HTR-8/SVneo (cell line): ENCODE measurements around the gene FNDC11.
"Not testable (repeated sequence)": the region's sequence is repeated elsewhere in the genome, so short reads cannot be mapped to it uniquely, and the experiment has no call there.

Experiments used
- DNase-seq: peaks from one replicate; pipeline ENCODE4 v3.0.0; 2011; ENCODE audit warnings: low spot score, mixed read lengths; ENCODE audit not compliant: insufficient read length
- FAIRE-seq: peaks from 2 replicates; lab custom pipeline; 2011; peaks lifted over from hg19 to GRCh38; lab: Jason Lieb, UNC

Gene FNDC11

DNA sequence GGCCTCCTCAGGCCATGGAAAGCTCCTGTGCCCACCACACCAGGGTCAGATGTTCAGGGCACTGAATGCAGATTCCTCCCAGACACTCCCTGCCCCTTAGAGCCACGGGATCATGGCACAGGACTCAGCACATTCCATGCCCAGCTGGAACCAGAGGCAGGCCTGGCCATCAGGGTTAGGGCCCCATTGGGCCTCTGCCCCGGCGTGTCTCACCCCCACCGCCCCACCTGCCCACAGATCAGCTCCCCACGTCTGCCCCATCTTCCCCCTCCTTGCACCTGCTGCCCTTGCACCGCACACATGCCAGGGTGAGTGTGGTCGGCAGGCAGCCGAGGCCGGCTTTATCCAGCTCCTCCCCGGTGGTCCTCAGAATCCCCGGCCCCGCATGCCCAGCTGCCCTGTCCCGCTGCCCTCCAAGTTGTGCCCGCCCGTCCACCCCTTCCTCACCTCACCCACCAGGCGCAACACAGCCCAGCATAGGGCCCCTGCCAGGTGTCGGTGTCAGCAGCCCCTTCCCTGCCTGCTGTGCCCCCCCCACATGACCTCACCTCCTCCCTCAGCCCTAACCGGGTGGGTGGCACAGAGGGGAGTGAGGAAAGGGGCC lies 4.2 kb upstream of the FNDC11 start:
- FAIRE-seq (peak; percentile 13), DNase-seq (no peak)

DNA sequence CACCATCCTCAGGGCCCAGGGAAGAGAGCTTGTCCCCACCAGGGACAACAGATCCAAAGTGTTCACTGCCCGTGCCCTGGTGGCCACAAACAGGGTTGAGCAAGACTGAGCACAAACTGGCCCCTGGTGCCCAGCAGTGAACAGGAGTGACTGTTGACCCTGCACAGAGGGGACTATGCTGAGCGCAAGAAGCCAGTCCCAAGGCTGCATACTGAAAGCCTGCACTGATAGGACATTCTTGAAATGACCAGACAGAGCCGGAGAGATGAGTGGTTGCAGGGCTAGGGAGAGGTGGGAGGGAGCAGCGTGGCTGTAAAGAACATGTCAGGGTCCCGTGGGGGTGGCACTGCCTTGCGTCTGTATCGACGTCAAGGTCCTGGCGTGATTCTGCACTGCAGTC lies 2.9 kb upstream of the FNDC11 start:
- no peak for DNase-seq
- FAIRE-seq: peak; percentile 80

DNA sequence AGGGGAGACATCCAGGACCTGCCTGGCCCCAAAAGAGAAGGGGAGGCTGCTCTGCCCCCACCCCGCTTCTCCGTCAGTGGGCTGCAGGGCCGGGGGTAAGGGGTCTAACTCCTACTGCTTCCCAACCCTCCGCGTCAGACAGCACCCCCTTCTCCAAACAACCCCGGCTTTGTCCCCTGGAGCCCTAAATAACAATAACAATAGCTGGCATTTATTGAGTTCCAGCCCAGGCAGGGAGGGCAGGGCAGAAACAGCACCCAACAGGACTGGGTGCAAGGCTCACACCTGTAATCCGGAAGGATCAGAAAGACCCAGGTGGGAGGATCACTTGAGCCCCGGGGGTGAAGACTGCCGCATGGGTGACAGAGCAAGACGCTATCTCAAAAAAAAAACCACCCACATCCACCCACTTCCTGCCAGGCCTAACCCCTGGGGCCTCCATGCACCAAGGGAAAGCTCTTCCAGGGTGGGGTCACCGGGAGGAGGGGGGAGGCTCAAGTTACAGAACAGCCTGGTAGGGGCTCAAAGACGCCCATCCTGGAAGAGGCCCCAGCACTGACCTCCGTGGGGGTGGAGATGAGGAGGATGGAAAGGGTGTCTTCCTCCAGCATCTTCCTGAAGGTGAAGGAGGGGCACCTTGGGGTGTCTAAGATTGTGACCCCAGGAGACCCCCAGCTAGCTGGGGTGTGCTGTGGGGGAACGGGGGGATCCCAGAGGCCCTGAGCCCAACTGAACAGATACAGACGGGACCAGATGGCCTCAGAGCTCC lies 1.3 kb upstream of the FNDC11 start:
- DNase-seq (no peak), FAIRE-seq (peak; percentile 77)

DNA sequence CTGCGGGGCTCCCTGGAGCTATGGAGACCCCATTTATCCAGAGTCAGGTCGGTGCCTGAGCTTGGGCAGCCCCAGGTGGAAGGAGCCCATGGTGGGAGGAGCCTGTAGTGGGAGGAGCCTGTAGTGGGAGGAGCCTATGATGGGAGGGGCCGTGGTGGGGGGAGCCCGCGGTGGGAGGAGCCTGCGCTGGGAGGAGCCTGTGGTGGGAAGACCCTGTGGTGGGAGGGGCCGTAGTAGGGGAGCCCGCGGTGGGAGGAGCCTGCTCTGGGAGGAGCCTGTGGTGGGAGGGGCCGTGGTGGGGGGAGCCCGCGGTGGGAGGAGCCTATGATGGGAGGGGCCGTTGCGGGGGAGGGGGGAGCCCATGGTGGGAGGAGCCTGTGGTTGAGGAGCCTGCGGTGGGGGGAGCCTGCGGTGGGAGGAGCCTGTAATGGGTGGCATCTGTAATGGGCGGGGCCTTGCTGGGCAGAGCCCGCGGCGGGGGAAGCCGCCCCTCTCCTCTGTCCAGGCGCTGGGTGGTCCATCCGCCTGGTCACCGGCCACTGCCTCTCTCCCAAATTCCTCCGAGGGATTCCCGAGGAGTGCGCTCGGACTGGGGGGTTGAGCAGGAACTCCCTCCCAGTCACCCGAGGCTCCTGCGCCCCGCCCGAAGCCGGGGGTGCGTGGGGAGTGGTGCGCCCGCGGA lies 567 bp upstream of the FNDC11 start:
- DNase-seq (no peak), FAIRE-seq (peak; percentile 86)

DNA sequence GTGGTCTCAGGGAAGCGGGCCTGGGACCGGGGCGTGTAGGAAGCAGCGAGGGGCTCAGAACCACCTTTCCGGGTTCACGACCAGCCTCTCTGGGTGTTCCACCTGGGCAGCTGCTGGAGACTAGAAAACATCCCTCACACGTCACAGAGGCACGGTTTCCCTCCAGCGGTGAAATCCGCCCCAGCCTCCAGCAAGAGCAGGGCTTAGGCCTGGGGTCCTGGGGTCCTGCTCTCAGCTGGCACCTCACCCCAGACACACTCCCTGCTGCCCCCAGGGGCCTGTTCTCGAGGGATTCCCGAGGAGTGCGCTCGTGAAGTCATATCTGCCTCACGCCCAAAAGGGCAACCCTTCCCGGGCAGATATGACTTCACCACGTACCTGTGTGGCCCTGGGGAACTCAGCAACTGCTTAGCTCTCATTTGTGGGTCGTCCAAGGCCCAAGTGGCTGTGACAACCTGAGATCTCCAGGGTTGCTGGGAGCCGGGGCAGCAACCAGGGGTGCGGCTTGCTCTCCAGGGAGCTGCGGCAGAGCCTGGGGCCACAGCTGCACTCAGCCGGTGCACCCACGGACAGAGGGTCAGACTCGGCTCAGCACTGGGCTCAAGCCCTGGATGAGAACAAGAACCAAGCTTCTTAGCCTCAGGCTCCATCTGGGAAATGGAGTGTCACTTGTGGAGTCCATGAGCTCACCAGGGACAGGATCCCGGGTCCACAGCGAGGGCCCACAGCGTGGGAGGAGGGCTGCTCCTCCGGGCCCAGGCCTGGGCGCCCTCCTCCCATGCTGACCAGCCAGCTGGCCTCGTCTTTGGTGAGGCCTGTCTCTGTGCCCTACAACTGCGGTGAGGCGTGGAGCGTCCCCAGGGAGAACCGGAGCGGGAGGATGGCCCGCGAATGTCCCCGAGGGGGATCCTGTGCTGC lies 661 bp downstream of the FNDC11 start:
- no peak for DNase-seq
- peak; percentile 76 for FAIRE-seq

DNA sequence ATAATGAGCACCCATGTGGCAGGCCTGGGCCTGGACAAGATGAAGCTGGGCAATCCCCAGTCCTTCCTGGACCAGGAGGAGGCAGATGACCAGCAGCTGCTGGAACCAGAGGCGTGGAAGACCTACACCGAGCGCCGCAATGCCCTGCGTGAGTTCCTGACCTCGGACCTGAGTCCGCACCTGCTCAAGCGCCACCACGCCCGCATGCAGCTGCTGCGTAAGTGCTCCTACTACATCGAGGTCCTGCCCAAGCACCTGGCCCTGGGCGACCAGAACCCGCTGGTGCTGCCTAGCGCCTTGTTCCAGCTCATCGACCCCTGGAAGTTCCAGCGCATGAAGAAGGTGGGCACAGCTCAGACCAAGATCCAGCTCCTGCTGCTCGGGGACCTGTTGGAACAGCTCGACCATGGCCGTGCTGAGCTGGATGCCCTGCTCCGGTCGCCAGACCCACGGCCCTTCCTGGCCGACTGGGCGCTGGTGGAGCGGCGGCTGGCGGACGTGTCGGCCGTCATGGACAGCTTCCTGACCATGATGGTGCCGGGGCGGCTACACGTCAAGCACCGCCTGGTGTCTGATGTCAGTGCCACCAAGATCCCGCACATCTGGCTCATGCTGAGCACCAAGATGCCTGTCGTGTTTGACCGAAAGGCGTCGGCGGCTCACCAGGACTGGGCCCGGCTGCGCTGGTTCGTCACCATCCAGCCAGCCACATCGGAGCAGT lies 1.9 kb downstream of the FNDC11 start:
- DNase-seq: no peak
- peak; percentile 70 for FAIRE-seq

DNA sequence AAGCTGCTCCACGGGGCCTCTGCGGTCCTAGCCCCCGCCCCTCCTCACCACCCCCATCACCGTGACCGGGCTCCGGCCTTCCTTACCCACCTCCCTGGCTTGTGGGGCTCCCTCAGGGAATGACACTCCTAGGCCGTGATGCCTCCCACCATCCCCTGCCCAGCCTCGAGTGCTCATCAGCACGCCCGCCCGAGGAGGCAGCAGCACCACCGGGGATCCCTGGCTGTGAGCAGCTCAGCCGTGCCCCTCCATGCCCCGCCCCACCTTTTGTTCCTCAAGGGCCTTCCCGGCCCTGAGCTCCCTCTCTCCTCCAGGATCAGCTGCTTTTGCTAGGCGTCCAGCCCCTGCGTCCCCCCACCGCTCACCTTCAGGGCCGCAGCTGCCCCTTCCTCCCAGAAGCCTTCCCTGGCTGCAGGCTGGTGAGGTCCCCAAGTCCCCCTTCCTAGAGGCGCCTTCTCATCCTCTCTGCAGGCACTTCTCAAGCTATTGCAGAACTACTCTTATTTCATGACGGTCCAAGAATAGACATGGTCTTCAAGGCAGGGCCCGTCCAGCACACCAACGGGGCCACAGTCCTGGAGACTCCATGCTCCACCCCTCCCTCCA lies 3.0 kb downstream of the FNDC11 start:
- FAIRE-seq (no peak), DNase-seq (no peak)

DNA sequence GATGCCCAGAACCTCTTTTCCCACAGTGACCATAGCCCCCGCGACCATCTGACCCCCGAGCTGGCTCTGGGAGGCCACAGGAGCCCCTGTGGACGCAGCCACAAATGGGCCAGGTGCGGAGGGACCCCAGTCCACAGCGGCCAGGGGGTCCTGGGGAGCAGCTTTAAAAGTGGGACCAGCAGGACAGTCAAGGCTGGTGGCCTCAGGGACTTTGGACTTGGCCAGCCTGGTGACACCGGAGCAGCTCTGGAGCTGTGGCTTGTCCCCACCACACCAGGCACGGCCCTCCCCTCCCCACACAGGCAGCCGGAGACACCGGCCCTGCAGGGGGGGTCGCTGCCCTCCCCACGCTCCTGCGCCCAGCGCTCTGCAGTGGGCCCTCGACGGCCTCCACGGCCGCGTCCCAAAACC lies 3.5 kb downstream of the FNDC11 start:
- no peak for FAIRE-seq

DNA sequence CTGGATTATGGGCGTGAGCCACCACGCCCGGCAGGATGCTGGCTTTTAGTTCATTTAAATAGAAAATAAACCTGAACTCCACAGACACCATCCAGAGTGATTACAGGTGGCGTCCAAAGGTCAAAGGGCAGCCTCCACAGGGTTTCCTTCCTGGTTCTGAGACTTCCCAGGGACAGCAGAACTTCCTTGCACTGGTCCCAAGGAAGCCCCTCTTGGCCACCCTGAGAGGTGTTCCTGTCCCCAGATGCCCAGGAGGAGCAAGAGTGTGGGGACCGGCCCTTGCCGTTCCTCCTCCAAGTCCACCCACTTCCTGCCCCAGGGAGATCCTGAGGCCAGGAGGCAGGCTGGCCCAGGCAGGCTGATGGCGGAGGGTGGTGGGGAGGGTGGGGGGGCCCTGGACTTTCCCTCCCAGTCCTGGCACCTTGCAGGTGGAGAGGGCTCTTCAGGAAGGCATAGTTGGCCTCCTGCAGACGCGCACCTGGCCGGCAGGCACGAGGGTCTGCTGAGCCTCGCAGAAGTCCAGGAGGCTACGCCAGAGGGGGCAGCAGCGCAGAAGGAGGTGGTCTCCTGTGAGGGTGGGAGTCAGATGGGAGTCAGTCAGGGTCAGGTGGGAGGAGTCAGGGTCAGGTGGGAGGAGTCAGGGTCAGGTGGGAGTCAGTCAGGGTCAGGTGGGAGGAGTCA lies 5.0 kb downstream of the FNDC11 start:
- FAIRE-seq (no peak), DNase-seq (no peak)

More for the DNA sequence above, 3.5 kb downstream of the FNDC11 start:
- no peak for DNase-seq

DNA sequence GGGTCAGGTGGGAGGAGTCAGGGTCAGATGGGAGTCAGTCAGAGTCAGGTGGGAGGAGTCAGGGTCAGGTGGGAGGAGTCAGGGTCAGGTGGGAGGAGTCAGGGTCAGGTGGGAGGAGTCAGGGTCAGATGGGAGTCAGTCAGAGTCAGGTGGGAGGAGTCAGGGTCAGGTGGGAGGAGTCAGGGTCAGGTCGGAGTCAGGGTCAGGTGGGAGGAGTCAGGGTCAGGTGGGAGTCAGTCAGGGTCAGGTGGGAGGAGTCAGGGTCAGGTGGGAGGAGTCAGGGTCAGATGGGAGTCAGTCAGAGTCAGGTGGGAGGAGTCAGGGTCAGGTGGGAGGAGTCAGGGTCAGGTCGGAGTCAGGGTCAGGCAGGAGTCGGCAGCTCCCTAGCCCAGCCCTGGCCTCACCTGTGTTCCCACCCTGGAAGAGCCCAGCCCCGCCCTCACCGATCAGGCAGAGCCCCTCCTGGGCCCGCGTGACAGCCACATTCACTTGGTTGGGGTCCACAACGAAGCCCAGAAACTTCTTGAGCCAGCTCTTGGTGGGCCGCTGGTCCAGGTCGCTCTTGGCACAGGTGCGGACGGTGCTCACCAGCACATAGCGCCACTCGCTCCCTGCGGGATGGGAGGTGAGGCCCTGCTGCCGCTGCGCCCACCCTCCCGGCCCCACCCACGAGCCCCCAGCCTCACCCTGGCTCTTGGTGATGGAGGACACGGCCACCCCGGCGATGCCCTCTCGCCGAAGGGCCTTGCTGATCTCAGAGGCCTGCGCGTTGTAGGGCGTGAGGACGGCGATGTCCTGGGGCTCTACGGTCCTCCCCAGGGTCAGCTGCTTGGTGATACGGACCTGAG lies 5.8 kb downstream of the FNDC11 start:
- FAIRE-seq: peak; percentile 38
- not testable (repeated sequence) for DNase-seq

DNA sequence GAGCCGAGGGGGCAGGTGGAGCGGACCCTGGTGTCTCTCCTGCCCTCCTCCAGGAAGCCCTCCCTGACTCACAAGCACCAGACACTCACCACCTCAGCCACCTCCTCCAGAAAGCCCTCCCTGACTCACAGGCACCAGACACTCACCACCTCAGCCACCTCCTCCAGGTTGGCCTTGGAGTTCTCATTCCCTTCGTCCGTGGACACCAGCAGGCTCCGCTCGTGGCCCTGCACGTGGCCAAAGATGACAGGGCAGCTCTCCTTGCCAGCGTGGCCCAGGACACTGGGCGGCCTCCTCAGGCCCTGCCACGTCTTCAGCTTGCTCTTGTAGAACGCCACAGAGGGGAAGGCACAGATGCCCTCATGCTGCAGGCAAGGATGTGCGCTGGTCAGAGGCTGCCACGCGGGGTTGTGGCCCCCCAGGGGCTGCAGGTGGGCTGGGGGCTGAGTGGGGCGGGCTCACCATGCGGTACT lies 6.4 kb downstream of the FNDC11 start:
- DNase-seq (no peak), FAIRE-seq (peak; percentile 87)

DNA sequence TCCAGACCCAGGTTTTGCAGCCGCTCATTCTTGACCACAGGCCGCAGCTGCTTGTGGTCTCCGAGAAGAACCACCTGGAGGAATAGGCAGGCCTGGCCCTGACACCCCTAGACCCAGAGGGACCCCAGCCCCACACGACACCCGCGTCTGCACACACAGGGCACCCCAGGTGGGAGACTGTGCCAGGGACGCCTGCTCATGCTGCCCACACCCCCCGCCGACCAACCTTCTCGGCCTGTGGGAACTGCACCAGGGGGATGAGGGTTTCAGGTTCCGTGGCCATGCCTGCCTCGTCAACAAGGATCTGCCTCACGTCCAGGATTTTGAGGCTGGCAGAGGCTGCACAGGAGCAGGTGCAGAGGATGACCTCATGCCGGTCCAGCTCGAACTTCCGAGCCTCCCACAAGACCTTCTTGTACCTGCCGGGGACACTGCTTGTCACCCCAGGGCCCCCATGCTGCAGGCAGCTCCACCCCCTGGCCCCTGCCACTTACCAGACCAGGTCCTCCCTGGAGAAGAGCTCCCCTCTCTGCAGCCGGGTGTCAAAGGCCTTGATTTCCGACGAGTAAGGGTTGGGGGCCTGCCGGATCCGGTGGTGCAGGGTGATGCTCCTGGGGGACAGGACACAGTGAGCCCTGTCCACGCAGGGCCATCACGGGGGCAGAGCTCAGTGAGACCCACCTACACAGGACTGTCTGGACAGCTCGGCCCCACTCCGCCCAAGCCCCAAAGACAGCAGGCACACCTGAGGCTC lies 7.1 kb downstream of the FNDC11 start:
- peak; percentile 60 for FAIRE-seq
- no peak for DNase-seq

DNA sequence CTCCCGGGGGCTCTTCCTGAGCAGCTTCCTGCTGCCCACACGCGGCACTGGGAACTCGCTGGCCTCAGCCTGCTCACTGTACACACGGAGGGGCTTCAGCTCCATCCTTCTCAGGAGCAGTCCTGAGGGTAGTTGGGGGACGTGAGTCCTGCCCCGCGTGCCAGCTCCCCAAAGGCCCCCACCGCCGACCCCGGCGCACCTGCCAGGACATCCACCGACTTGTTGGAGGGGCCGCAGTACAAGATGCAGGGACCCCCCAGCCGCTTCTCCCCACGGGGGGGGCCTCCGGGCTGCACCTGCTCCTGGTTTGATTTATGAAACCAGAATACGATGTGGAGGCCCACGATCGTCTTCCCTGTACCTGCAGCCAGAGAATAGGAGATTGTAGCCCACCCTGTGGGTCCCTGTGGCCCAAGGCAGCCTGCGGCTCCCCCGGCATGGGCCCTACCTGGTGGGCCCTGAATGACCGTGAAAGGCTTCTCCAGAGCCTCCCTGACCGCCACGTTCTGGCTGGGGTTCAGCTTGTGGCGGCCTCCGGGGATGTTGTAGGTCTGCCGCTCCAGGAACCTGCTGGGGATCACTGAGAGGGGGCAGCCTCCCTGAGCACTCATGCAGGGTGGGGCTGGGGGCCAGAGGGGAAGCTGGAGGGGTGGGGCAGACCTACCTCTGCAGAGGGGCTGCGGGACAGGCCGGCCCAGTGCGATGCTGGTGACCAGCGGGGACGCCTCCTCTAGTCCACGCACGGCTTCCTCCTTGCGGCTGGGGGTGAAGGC lies 7.9 kb downstream of the FNDC11 start:
- no peak for DNase-seq
- no peak for FAIRE-seq

DNA sequence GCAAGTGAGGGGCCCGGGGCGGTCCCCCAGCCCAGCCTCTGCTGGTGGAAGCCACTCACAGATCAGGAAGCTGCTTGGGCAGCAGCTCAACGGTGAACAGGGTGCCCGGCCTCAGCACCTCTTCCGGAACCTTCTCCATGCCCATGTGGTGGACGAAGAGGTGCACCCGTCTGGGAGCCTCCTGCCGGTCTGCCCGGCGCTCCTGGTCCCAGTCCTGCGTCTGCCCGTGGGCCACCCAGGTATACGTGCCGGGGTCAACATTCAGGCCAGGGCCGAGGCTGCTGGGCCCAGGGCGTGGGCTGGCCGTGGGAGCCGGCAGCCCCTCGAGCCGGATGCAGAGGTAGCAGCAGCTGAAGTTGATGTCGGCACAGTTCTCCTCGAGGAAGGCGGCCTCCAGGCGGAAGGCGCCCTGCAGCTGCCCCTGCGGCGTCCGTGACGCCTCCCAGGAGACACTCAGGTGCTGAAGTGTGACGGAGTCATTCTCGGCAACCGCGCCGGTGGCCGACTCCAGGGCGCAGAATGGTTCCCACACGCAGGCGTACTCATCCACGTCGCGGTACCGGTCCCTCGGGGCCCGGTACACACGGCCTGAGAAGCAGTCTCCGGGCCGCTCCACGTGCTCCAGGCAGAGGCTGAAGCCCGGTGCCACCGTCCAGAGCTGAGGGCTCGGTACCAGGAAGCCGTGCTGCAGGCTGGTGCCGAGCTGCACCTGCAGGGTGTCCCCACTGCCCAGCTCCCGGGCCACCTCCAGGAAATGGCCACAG lies 8.7 kb downstream of the FNDC11 start:
- FAIRE-seq (no peak), DNase-seq (no peak)

DNA sequence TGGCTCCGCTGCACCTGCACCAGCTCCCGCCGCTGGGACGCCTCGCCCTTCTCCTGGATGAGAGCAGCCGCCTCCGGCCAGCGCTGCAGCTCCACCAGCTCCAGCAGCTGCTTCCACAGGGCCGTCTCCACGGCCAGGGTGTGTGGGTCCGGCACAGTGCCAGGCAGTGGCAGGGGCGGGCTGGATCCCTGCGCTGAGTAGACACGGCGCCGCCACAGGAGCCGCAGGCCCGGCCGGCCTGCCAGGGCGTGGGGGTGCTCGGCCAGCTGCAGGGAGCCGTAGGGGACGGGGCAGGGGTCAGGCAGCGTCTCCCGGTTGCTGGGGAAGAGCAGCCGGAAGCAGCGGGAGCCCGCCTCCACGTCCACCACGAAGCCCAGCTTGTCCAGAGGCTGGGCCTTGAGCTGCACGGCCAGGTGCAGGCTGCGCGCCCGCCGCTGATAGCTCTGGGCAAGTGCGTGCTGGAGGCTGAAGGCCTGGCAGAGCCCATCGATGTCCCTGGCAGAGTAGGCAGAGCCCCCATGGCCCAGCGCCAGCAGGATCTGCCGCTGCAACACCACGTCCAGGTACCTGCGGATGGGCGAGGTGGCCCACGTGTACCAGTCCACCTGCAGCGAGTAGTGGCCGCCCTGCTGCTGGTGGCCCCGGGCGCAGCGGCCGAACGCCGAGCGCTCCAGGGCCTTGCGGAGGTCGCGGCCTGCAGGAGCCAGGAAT lies 9.4 kb downstream of the FNDC11 start:
- DNase-seq: no peak
- FAIRE-seq: no peak
